HG03342 (cell line): Measurements from ENCODE around the gene PIBF1.
A peak's percentile ranks its signal among the peaks of the same experiment; 100 is the strongest.
"Not testable (repeated sequence)": the region's sequence is repeated elsewhere in the genome, so short reads cannot be mapped to it uniquely, and the experiment has no call there.

ENCODE experiments used
- ATAC-seq: cut with Tn5 transposase; IDR thresholded peaks from one replicate; pipeline ENCODE4 v1.9.1; 2021; ENCODE audit warnings: mild to moderate bottlenecking, moderate library complexity; ENCODE audit not compliant: unreplicated experiment

PIBF1 gene

GRCh38 chr13:73000027-73000674 is 218.2 kb downstream of the PIBF1 start:
- peak; percentile 82 for ATAC-seq

GRCh38 chr13:73001971-73002370 is 220.0 kb downstream of the PIBF1 start:
- ATAC-seq, result no peak

- ATAC-seq, result no peak
Observed at GRCh38 chr13:73011751-73012150, 229.8 kb downstream of the PIBF1 start.

DNA sequence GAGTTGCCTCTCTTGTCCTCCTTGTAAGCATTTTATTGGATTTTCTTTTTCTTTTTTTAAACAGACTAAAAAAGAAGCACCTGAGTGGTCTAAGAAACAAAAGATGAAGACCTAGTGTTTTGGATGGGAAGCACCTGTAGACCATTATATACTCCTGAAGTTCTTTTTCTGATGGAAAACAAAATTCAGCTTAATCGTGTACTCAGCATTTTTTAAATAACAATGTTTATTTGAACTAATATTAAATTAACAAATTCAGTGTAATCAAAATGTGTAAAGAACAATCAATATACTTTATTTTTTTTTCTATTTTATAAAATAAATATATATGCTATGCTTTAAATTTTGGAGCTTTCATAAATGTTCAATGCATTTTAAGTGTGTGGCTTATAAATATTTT is 233.9 kb downstream of the PIBF1 start:
- no peak for ATAC-seq

- no peak for ATAC-seq
Observed at GRCh38 chr13:73018336-73018735, 236.4 kb downstream of the PIBF1 start.

- ATAC-seq, result no peak
Observed at GRCh38 chr13:73025217-73026012, 243.5 kb downstream of the PIBF1 start.

GRCh38 chr13:73034901-73035300 is 253.0 kb downstream of the PIBF1 start:
- no peak for ATAC-seq

GRCh38 chr13:73035660-73036059 is 253.7 kb downstream of the PIBF1 start:
- no peak for ATAC-seq

DNA sequence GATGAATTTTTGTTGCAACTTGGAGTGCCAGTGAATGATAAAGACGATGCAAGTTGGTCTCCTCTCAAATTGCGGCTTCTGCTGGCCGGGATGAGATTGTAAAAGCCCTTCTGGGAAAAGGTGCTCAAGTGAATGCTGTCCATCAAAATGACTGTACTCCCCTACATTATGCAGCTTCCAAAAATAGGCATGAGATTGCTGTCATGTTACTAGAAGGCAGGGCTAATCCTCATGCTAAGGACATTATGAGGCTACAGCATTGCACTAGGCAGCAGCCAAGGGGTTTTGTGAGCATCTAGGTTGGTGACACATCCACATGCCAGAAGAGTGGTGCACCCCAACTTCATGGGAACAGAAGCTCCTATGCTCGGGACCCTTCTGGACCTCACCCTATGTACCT is 254.6 kb downstream of the PIBF1 start:
- no peak for ATAC-seq

DNA sequence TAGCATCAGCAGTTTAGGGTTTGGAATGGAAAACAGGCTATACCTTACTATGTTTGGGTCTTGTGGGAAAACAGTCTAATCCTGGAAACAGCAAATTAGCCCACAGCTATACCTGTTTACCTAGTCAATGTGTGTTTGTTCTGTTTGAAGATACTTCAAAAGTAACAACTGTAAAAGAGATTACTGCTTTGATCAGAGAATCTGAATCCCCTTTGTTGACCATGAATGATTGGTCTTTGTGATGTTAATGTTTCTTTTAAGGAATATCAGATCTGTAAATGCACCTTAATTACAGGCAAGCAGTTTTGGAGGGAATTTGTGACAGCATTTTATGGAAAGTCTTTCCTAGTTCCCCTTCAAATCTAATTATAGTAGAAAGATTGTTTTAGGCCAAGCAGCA is 256.1 kb downstream of the PIBF1 start:
- no peak for ATAC-seq

DNA sequence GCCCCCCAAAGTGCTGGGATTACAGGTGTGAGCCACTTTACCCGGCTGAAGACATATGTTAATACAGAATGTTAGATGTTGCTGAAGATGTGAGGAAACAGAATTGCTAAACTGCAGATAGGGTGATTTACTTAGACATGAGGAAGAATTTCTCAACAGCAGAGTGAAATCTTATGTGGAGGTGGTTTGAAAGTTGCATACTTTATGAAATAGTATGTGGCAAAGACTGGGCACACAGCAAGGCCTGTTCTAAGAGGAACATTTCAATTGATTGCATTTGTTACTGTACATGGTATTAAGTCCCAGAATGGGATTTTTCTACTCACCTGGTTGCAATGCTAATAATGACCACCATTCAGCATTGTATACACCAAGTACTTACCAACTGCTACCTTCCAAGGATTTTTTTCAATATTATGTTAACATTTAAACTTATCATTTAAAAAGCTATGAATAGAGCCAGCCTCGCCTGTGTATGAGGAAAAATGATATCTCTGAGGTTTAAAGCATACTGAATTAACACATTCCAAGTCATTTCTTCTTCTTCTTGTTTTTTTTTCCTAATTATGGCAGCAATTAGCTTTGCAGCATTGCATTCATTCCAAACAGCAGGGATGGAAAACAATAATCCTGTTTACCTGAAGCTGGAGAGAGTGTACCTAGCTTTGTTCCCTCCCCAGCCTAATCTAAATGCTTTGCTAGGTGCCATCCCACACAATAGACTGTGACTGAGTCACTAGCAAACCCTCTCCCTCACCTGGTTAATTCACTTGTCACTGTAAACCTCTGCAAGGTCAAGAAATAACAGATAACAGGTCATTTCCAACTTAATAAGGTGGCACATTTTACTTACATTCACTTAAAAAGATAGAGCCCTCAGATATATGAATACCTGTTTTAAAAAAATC is 257.5 kb downstream of the PIBF1 start:
- ATAC-seq, result no peak

DNA sequence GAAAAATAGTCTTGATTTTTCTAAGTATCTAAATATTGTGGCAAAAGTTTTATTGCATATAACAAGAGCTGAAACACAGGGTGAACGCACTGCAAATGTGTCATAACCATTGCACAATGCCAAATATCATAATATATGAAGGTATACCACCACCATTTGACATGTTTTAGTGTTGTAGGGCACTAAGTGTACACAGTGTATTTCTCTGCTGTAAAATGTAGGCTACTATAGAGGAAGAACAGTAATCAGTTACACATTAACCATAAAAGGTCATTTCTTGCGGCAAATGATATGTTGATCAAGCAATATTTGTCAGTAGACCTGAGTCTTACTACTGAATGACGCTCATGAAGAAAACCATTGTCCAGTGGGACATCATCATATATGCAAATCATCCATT is 258.6 kb downstream of the PIBF1 start:
- ATAC-seq, result no peak

GRCh38 chr13:73040968-73041596 is 259.1 kb downstream of the PIBF1 start:
- no peak for ATAC-seq

GRCh38 chr13:73045031-73045430 is 263.1 kb downstream of the PIBF1 start:
- ATAC-seq, result no peak

GRCh38 chr13:73048615-73049014 is 266.7 kb downstream of the PIBF1 start:
- not testable (repeated sequence) for ATAC-seq

GRCh38 chr13:73054712-73055111 is 272.8 kb downstream of the PIBF1 start:
- no peak for ATAC-seq

DNA sequence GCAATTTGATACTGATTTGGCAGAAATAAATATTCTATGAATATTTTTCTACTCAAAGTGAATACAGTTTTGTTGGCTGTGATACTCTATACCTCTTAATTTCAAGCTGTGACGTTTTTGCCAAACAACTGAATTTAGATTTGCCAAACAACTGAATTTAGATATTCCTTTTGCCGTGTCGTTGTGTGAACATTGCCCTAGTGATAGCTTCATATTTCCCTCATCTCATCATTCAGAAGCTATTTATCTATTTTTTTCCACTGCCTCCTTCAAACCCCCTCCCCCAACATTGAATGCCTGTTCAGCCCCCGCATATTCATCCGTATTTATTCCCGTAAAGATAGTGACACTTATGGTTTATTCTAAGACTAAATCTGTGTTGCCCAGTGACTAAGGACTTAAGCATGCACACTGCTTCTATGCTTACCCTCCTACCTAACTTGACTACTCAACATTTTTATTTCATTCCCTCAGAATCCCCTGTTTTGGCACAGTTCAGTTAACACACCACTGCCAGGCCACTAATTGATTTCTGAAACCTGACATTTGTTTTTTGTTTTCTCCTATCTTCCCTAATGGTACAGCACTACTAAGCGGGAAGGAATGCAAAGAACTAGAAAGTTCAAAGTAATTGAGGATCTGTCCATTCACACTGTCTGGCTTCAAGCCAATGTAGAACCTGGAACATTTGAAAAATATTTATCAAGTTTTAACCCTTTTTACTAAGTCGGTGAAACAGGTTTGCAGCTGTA is 274.1 kb downstream of the PIBF1 start:
- no peak for ATAC-seq

DNA sequence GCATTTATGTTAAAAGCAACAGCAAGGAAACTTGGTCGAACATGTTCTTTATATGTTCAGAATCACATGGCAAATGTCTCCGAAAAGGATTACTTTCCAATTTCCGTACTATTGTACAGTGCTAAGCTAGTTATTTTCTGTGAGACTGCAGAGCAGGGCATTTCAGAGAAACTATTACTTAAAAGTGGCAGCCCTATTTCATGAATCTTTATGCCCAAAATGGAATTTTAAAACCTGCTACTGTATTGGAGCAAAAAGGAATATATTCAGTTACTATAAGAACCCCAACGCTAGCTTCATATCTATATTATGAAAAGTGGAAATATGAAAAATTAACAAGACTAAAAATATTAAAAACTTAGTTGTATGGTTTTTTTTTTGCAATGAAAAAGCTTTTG is 274.6 kb downstream of the PIBF1 start:
- no peak for ATAC-seq

- ATAC-seq, result no peak
Observed at GRCh38 chr13:73057284-73058063, 275.5 kb downstream of the PIBF1 start.

GRCh38 chr13:73058064-73058313 is 276.1 kb downstream of the PIBF1 start:
- ATAC-seq, result no peak
